Psoas muscle (tissue), 8 donors: ENCODE results near the gene KDM4F. TPM values are rescaled to one million over a fixed set of nuclear protein-coding genes. Genes with fewer than 3 reads are reported as not detected.

Experiments used
- ATAC-seq, 4 donors: fragments of 200-7000 bp; cut with Tn5 transposase; one replicate each; pipeline ENCODE4 v1.9.1; 2020; ENCODE audit warnings: moderate library complexity in 3 of 4, mild to moderate bottlenecking in 2 of 4
- DNase-seq, 2 donors: peaks; one replicate each; pipeline ENCODE4 v3.0.0-alpha.2; 2020
- H3K27ac ChIP-seq: fragments of 200-600 bp; one replicate; pipeline ENCODE4 v1.8.0; 2022
- H3K27me3 ChIP-seq, 3 donors: fragments of 200-600 bp in 1 of 3; one replicate each; pipeline versions ENCODE4 v1.6.1 to v1.8.0; 2013 to 2022; ENCODE audit warnings: low read length in 2 of 3, mild to moderate bottlenecking in 2 of 3, moderate library complexity in 1 of 3; ENCODE audit not compliant: insufficient read depth in 3 of 3
- H3K36me3 ChIP-seq, 2 donors: fragments of 200-600 bp in 1 of 2; one replicate each; pipeline versions ENCODE4 v1.6.1 to v1.8.0; 2013 to 2022; ENCODE audit warnings: low read depth in 1 of 2, mild to moderate bottlenecking in 1 of 2, moderate library complexity in 1 of 2; ENCODE audit not compliant: insufficient read depth in 1 of 2
- H3K4me1 ChIP-seq: fragments of 200-600 bp; one replicate; pipeline ENCODE4 v1.8.0; 2022
- H3K4me3 ChIP-seq: fragments of 200-600 bp; one replicate; pipeline ENCODE4 v1.8.0; 2022; ENCODE audit warnings: mild to moderate bottlenecking
- H3K9me3 ChIP-seq: fragments of 200-600 bp; one replicate; pipeline ENCODE4 v1.8.0; 2022
- CTCF ChIP-seq: fragments of 200-600 bp; IDR thresholded peaks from one replicate; pipeline ENCODE4 v1.8.0; 2022; ENCODE audit warnings: antibody characterized with exemption
- WGBS, 3 donors: extraction: QIAGEN DNeasy Blood & Tissue Kit; methylation state at CpG; one replicate each; pipeline versions ENCODE4 v1.1.6 to v1.1.7; 2013; 5-methylcytosine and 5-hydroxymethylcytosine counted together
- intact Hi-C, 2 donors: fragments of 100-400 bp; cut with DNase I; formaldehyde crosslinking; loops; one replicate each; pipeline versions ENCODE4 v1.11.0 to v1.14.2; 2022
- polyA plus RNA-seq, 3 donors: library from polyadenylated mRNA; stranded (reverse); fragments of 200-250 nt; gene quantifications; one replicate each; pipeline ENCODE4 v1.2.3, GENCODE V29; 2013
- total RNA-seq, 4 donors: library from RNA; stranded (reverse); fragmentation: NEBNext Ultra II Directional in 2 of 4; extraction: Animal tissue kit (Norgen Biotek cat#: 25700) in 2 of 4; gene quantifications; one replicate each; pipeline versions ENCODE4 v1.2.1 to v1.2.4, GENCODE V29; 2021 to 2023
- donor health status: healthy with polysubstance abuse.
- donor health status: DM: no; HTN: no; CAD: no; lungs with moderate emphysema.
- donor health status: Bipolar disorder and iron deficiency.
- donor health status: healthy.
- donor health status: DM: yes; HTN: yes; CAD: no.
- donor health status: DM: no; HTN: no; CAD: no.
- donor health status: DM: no; HTN: no; CAD: no.
- donor health status: DM: yes; HTN: yes; CAD: no.

Gene KDM4F
- total and polyA plus RNA-seq, 7 donors, result not detected

- Histone ChIP-seq H3K9me3 (no peaks in the 10 kb centered on the region), H3K4me3 (no peak overlapping the region), H3K27ac (no peak overlapping the region), H3K36me3 (no peaks in the 10 kb centered on the region), H3K27me3 (peaks cover 0 to 4% (median 0%) of the 10 kb centered on the region in 3 donors), H3K4me1 (no peaks in the 10 kb centered on the region)
- TF ChIP-seq CTCF, result no peak
- intact Hi-C loops, result no loop called here
- ATAC-seq (no peak), DNase-seq (no peak)
Observed at GRCh38 chr11:95045812-95046211, 3.4 kb upstream of the KDM4F start.

GRCh38 chr11:95050595-95051202, 1.5 kb downstream of the KDM4F start:
- intact Hi-C loops, result no loop called here
- no peaks in the 10 kb centered on the region for H3K36me3 ChIP-seq
- DNase-seq (no peak), ATAC-seq (no peak)
- no peaks in the 10 kb centered on the region for H3K4me1 ChIP-seq
- H3K9me3 ChIP-seq, result no peaks in the 10 kb centered on the region
- H3K27me3 ChIP-seq, result no peaks in the 10 kb centered on the region
- TF ChIP-seq CTCF, result no peak
- no peak overlapping the region for H3K4me3 ChIP-seq
- H3K27ac ChIP-seq, result no peak overlapping the region
- 91 to 93% (median 93%) methylated on average over 22 of the region's 22 CpGs for WGBS, 3 donors

GRCh38 chr11:95054356-95054755, 5.1 kb downstream of the KDM4F start:
- 57 to 69% (median 65%) methylated on average over 2 of the region's 2 CpGs for WGBS, 3 donors
- H3K9me3 ChIP-seq, result no peaks in the 10 kb centered on the region
- H3K4me3 ChIP-seq, result no peak overlapping the region
- DNase-seq (no peak), ATAC-seq (no peak)
- intact Hi-C loops, result no loop called here
- TF ChIP-seq CTCF, result no peak
- H3K36me3 ChIP-seq, result no peaks in the 10 kb centered on the region
- H3K27me3 ChIP-seq, result no peaks in the 10 kb centered on the region
- H3K4me1 ChIP-seq, result no peaks in the 10 kb centered on the region
- no peak overlapping the region for H3K27ac ChIP-seq

GRCh38 chr11:95055283-95055897, 6.2 kb downstream of the KDM4F start:
- no peaks in the 10 kb centered on the region for H3K4me1 ChIP-seq
- intact Hi-C loops, result no loop called here
- H3K36me3 ChIP-seq, result no peaks in the 10 kb centered on the region
- no peak for ATAC-seq
- DNase-seq, result no peak
- H3K9me3 ChIP-seq, result no peaks in the 10 kb centered on the region
- no peak for TF ChIP-seq CTCF
- H3K27ac ChIP-seq, result no peak overlapping the region
- H3K4me3 ChIP-seq, result no peak overlapping the region
- no peaks in the 10 kb centered on the region for H3K27me3 ChIP-seq
- WGBS, 3 donors, result 43 to 45% (median 44%) methylated on average over 2 of the region's 2 CpGs

GRCh38 chr11:95057959-95058358, 8.7 kb downstream of the KDM4F start:
- Histone ChIP-seq H3K27me3 (no peaks in the 10 kb centered on the region), H3K27ac (no peak overlapping the region), H3K36me3 (no peaks in the 10 kb centered on the region), H3K9me3 (no peaks in the 10 kb centered on the region), H3K4me1 (no peaks in the 10 kb centered on the region), H3K4me3 (no peak overlapping the region)
- TF ChIP-seq CTCF, result no peak
- intact Hi-C loops, result no loop called here
- no peak for DNase-seq
- no peak for ATAC-seq
- WGBS, 3 donors, result 91 to 95% (median 94%) methylated on average over 8 of the region's 8 CpGs
